ENCODE results near the gene WASHC3. TPM values are rescaled to one million over a fixed set of nuclear protein-coding genes. Genes with fewer than 3 reads are reported as not detected.
"Not testable (repeated sequence)": the region's sequence is repeated elsewhere in the genome, so short reads cannot be mapped to it uniquely, and the experiment has no call there.

WASHC3 gene
- total and polyA plus RNA-seq, 10 of the 15 experiments (the other 5 are each of a cell fraction or from before 2014, with no cell fraction given): 18.8 to 106 (median 64.3) TPM

DNA sequence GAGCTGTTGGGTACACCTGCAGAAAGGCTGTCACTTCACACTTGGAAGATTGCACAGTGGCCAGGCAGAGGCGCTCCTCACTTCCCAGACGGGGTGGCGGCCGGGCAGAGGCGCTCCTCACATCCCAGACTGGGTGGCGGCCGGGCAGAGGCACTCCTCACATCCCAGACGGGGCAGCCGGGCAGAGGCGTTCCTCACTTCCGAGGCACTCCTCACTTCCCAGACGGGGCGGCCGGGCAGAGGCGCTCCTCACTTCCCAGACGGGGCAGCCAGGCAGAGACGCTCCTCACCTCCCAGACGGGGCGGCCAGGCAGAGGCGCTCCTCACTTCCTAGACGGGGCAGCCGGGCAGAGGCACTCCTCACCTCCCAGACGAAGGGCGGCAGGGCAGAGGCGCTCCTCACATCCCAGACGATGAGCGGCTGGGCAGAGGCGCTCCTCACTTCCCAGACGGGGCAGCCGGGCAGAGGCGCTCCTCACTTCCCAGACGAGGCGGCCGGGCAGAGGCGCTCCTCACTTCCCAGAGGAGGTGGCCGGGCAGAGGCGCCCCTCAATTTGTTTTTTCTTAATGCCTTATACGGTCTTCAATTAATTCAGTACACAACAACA is 27.5 kb upstream of the WASHC3 start:
- POLR2A ChIA-PET; H3K9me3 ChIP-seq (replicated peaks; ENCODE audit: control insufficient read depth, insufficient read depth, low read length); H3K27ac ChIP-seq (ENCODE audit: control insufficient read depth, insufficient read depth); H3K4me1 ChIP-seq (ENCODE audit: control insufficient read depth, insufficient read depth, low read length); H3K4me2 ChIP-seq (ENCODE audit: control insufficient read depth, insufficient read depth); H3K36me3 ChIP-seq (ENCODE audit: control insufficient read depth in 2 of 2, insufficient read depth in 2 of 2, low read length in 1 of 2); in situ Hi-C loops (cut with MboI); intact Hi-C loops (cut with micrococcal nuclease; ENCODE audit: unreplicated experiment); RAD21 ChIA-PET (ENCODE audit: unreplicated experiment); H3K9ac ChIP-seq (ENCODE audit: control insufficient read depth, insufficient read depth, low read length); H3K4me3 ChIP-seq; H2AFZ ChIP-seq (ENCODE audit: control insufficient read depth, low read depth, low read length); DNase-seq (ENCODE audit: low read depth, low spot score); H3K79me2 ChIP-seq (ENCODE audit: control insufficient read depth, insufficient read depth, low read length); H3K27me3 ChIP-seq (replicated peaks in 1 of 2; ENCODE audit: control insufficient read depth in 2 of 2, insufficient read depth in 2 of 2, low read length in 1 of 2); H4K20me1 ChIP-seq (ENCODE audit: control insufficient read depth, insufficient read depth); FAIRE-seq; ATAC-seq; BruUV-seq (replicated peaks): not testable (repeated sequence)
- WGBS (ENCODE audit: insufficient coverage, insufficient replicate concordance, low lambda C conversion rate, missing lambda C conversion rate): 97% methylated on average over 32 of the region's 38 CpGs
- CTCF ChIA-PET: interaction anchor here (0.7 to 0.9 kb wide), 2 partner anchors 8 to 15 kb away, joined by 3 to 4 read pairs; no protein-coding TSS in a partner anchor
- SMC1A ChIA-PET (ENCODE audit: uncharacterized antibody, unreplicated experiment): interaction anchor here (0.6 kb wide), 1 partner anchor 10 kb away, joined by 3 read pairs; no protein-coding TSS in a partner anchor

DNA sequence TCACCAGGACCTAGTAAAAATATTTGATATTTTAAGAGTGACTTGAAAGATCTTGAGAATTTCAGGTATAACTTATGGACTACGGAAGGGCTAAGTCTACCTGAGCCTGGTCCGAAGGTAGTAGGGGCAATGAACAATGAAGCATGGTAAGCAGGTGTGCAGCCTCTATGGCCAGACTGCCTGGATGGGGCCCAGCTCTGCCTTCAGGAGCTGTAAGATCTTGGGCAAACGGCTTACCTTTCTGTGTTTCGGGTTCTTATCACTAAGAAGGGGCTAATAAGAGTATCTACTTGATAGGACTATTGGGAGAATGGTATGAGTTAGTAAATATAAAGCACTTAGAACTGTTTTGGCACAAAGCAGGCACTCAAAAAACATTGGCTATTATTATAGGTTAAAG is 19.1 kb upstream of the WASHC3 start:
- Histone ChIP-seq H3K4me2 (ENCODE audit: control insufficient read depth, insufficient read depth) (no peak overlapping the region), H3K4me1 (ENCODE audit: control insufficient read depth, insufficient read depth, low read length) (no peaks in the 10 kb centered on the region), H3K27me3 (replicated peaks in 1 of 2; ENCODE audit: control insufficient read depth in 2 of 2, insufficient read depth in 2 of 2, low read length in 1 of 2) (no peaks in the 10 kb centered on the region), H4K20me1 (ENCODE audit: control insufficient read depth, insufficient read depth) (no peaks in the 10 kb centered on the region), H3K4me3 (no peak overlapping the region), H3K79me2 (ENCODE audit: control insufficient read depth, insufficient read depth, low read length) (no peaks in the 10 kb centered on the region), H3K9ac (ENCODE audit: control insufficient read depth, insufficient read depth, low read length) (no peak overlapping the region), H3K36me3 (ENCODE audit: control insufficient read depth in 2 of 2, insufficient read depth in 2 of 2, low read length in 1 of 2) (peaks cover 0 to 27% of the 10 kb centered on the region in 2 experiments; a peak in 3 of 4 replicates), H3K27ac (ENCODE audit: control insufficient read depth, insufficient read depth) (no peak overlapping the region), H2AFZ (ENCODE audit: control insufficient read depth, low read depth, low read length) (no peak overlapping the region), H3K9me3 (replicated peaks; ENCODE audit: control insufficient read depth, insufficient read depth, low read length) (no peaks in the 10 kb centered on the region)
- intact Hi-C loops (cut with micrococcal nuclease; ENCODE audit: unreplicated experiment) (no loop called here), in situ Hi-C loops (cut with MboI) (no loop called here)
- RAD21 ChIA-PET (ENCODE audit: unreplicated experiment): interaction anchor here (1.5 kb wide), 1 partner anchor 13 kb away, joined by 3 read pairs; no protein-coding TSS in a partner anchor
- DNase-seq (ENCODE audit: low read depth, low spot score) (no peak), FAIRE-seq (no peak), ATAC-seq (no peak)
- BruUV-seq (replicated peaks): no TSS peak
- WGBS (ENCODE audit: insufficient coverage, insufficient replicate concordance, low lambda C conversion rate, missing lambda C conversion rate): 93% methylated on average over 4 of the region's 4 CpGs
- CTCF ChIA-PET: interaction anchor here (0.6 to 1.9 kb wide), 3 partner anchors 9 to 19 kb away, joined by 3 to 5 read pairs (median 5); no protein-coding TSS in a partner anchor
- POLR2A ChIA-PET: interaction anchor here (0.6 kb wide), 1 partner anchor 138 kb away, joined by 3 read pairs; no protein-coding TSS in a partner anchor
- SMC1A ChIA-PET (ENCODE audit: uncharacterized antibody, unreplicated experiment): interaction anchor here (1.1 to 2.1 kb wide), 5 partner anchors 11 to 47 kb away, joined by 3 to 6 read pairs (median 5); no protein-coding TSS in a partner anchor
- no peak for TF ChIP-seq FOXM1 (IDR thresholded peaks at IDR 0.05; ENCODE audit: low read depth, low read length)
- TF ChIP-seq, protein P1, sequence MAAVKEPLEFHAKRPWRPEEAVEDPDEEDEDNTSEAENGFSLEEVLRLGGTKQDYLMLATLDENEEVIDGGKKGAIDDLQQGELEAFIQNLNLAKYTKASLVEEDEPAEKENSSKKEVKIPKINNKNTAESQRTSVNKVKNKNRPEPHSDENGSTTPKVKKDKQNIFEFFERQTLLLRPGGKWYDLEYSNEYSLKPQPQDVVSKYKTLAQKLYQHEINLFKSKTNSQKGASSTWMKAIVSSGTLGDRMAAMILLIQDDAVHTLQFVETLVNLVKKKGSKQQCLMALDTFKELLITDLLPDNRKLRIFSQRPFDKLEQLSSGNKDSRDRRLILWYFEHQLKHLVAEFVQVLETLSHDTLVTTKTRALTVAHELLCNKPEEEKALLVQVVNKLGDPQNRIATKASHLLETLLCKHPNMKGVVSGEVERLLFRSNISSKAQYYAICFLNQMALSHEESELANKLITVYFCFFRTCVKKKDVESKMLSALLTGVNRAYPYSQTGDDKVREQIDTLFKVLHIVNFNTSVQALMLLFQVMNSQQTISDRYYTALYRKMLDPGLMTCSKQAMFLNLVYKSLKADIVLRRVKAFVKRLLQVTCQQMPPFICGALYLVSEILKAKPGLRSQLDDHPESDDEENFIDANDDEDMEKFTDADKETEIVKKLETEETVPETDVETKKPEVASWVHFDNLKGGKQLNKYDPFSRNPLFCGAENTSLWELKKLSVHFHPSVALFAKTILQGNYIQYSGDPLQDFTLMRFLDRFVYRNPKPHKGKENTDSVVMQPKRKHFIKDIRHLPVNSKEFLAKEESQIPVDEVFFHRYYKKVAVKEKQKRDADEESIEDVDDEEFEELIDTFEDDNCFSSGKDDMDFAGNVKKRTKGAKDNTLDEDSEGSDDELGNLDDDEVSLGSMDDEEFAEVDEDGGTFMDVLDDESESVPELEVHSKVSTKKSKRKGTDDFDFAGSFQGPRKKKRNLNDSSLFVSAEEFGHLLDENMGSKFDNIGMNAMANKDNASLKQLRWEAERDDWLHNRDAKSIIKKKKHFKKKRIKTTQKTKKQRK (IDR thresholded peaks at IDR 0.05; ENCODE audit: low read depth, low read length): no peak
- TF ChIP-seq YBX1 (IDR thresholded peaks at IDR 0.05): no peak
- TF ChIP-seq, protein P2, sequence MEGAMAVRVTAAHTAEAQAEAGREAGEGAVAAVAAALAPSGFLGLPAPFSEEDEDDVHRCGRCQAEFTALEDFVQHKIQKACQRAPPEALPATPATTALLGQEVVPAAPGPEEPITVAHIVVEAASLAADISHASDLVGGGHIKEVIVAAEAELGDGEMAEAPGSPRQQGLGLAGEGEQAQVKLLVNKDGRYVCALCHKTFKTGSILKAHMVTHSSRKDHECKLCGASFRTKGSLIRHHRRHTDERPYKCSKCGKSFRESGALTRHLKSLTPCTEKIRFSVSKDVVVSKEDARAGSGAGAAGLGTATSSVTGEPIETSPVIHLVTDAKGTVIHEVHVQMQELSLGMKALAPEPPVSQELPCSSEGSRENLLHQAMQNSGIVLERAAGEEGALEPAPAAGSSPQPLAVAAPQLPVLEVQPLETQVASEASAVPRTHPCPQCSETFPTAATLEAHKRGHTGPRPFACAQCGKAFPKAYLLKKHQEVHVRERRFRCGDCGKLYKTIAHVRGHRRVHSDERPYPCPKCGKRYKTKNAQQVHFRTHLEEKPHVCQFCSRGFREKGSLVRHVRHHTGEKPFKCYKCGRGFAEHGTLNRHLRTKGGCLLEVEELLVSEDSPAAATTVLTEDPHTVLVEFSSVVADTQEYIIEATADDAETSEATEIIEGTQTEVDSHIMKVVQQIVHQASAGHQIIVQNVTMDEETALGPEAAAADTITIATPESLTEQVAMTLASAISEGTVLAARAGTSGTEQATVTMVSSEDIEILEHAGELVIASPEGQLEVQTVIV (IDR thresholded peaks at IDR 0.05; ENCODE audit: borderline replicate concordance, partially characterized antibody): no peak
- TF ChIP-seq, protein P3, sequence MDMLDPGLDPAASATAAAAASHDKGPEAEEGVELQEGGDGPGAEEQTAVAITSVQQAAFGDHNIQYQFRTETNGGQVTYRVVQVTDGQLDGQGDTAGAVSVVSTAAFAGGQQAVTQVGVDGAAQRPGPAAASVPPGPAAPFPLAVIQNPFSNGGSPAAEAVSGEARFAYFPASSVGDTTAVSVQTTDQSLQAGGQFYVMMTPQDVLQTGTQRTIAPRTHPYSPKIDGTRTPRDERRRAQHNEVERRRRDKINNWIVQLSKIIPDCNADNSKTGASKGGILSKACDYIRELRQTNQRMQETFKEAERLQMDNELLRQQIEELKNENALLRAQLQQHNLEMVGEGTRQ (IDR thresholded peaks at IDR 0.05; ENCODE audit: borderline replicate concordance, low read depth, low read length): no peak
- no peak for TF ChIP-seq SMAD1 (IDR thresholded peaks at IDR 0.05; ENCODE audit: low read depth, partially characterized antibody)
- no peak for TF ChIP-seq DPF2 (IDR thresholded peaks at IDR 0.05)
- no peak for TF ChIP-seq RUNX3 (IDR thresholded peaks at IDR 0.05; ENCODE audit: low read length)
- no peak for TF ChIP-seq BMI1 (IDR thresholded peaks at IDR 0.05; ENCODE audit: borderline replicate concordance)
